CD4-positive, alpha-beta memory T cell (primary cell): ENCODE results near the gene ISG20. TPM values are rescaled to one million over a fixed set of nuclear protein-coding genes. Genes with fewer than 3 reads are reported as not detected.

Experiments used
- CTCF ChIA-PET: fragments of 350-600 bp; sonication (Branson Sonifier 250); formaldehyde crosslinking; loops from one replicate; lab custom pipeline; 2021; ENCODE audit warnings: inconsistent platforms; ENCODE audit not compliant: partially characterized antibody; lab: Charles Lee
- POLR2A ChIA-PET: fragments of 350-600 bp; sonication (Branson Sonifier 250); formaldehyde crosslinking; loops from one replicate; lab custom pipeline; 2021; ENCODE audit not compliant: partially characterized antibody; lab: Charles Lee
- DNase-seq, 5 donors: peaks; one replicate each; pipeline versions ENCODE4 v3.0.0 to v3.0.0-alpha.2; 2020 to 2022; ENCODE audit warnings: mixed read lengths in 1 of 5
- H3K27ac ChIP-seq: one replicate; pipeline ENCODE4 v1.7.0; 2013; ENCODE audit warnings: low read depth, low read length
- H3K27me3 ChIP-seq: 2 replicates; pipeline ENCODE4 v1.7.0; 2013; ENCODE audit warnings: mild to moderate bottlenecking, low read length, moderate library complexity; ENCODE audit not compliant: insufficient read depth
- H3K36me3 ChIP-seq: 2 replicates; pipeline ENCODE4 v1.7.0; 2013; ENCODE audit warnings: mild to moderate bottlenecking, low read length, moderate library complexity; ENCODE audit not compliant: insufficient read depth
- H3K4me1 ChIP-seq: 2 replicates; pipeline ENCODE4 v1.7.0; 2013; ENCODE audit warnings: mild to moderate bottlenecking, low read length, moderate library complexity; ENCODE audit not compliant: insufficient read depth
- H3K4me3 ChIP-seq, 2 donors: one replicate each; pipeline ENCODE4 v1.7.0; 2013; ENCODE audit warnings: low read length in 2 of 2, mild to moderate bottlenecking in 1 of 2
- H3K9me3 ChIP-seq, 2 donors: one replicate each; pipeline ENCODE4 v1.7.0; 2013; ENCODE audit warnings: low read length in 2 of 2, control low read depth in 1 of 2; ENCODE audit not compliant: control insufficient read depth in 1 of 2
- H3K27ac Mint-ChIP-seq, 7 donors: one replicate each; pipeline ENCODE4 v1.8.0; 2020 to 2021; ENCODE audit warnings: mixed read lengths in 7 of 7, mild to moderate bottlenecking in 6 of 7, inconsistent platforms in 3 of 7, moderate library complexity in 3 of 7
- H3K27me3 Mint-ChIP-seq, 2 donors: one replicate each; pipeline ENCODE4 v1.8.0; 2020 to 2021; ENCODE audit warnings: mixed read lengths in 2 of 2
- H3K36me3 Mint-ChIP-seq, 2 donors: one replicate each; pipeline ENCODE4 v1.8.0; 2020 to 2021; ENCODE audit warnings: mixed read lengths in 2 of 2, inconsistent platforms in 1 of 2, mild to moderate bottlenecking in 1 of 2
- H3K4me1 Mint-ChIP-seq, 4 donors: one replicate each; pipeline ENCODE4 v1.8.0; 2020 to 2021; ENCODE audit warnings: mixed read lengths in 4 of 4, mild to moderate bottlenecking in 1 of 4
- H3K4me3 Mint-ChIP-seq, 8 donors: one replicate each; pipeline ENCODE4 v1.8.0; 2020 to 2021; ENCODE audit warnings: mixed read lengths in 8 of 8, mild to moderate bottlenecking in 7 of 8, moderate library complexity in 6 of 8, inconsistent platforms in 3 of 8
- H3K9me3 Mint-ChIP-seq, 8 donors: one replicate each; pipeline ENCODE4 v1.8.0; 2020 to 2021; ENCODE audit warnings: mixed read lengths in 8 of 8, mild to moderate bottlenecking in 5 of 8, inconsistent platforms in 3 of 8, moderate library complexity in 1 of 8
- intact Hi-C: fragments of 100-400 bp; cut with micrococcal nuclease; formaldehyde crosslinking; loops from one replicate; pipeline ENCODE4 v1.15.1; 2023
- polyA plus RNA-seq, 2 donors: library from polyadenylated mRNA; unstranded; fragments of 300-500 nt; fragmentation: Illumina TruSeq; gene quantifications; one replicate each; pipeline ENCODE4 v1.2.3, GENCODE V29; 2021
- total RNA-seq, 2 experiments: library from RNA; stranded (reverse); gene quantifications; one replicate each; pipeline ENCODE4 v1.2.3, GENCODE V29; 2021

Gene ISG20
- total and polyA plus RNA-seq, 4 experiments from 2014 or later, result 144 to 667 (median 323) TPM

GRCh38 chr15:88661761-88662556 lies 23.1 kb downstream of the ISG20 start:
- POLR2A ChIA-PET, result interaction anchor here (9.2 kb wide), 1 partner anchor 35 kb away, joined by 113 read pairs; no protein-coding TSS in a partner anchor
- no peak for DNase-seq

DNA sequence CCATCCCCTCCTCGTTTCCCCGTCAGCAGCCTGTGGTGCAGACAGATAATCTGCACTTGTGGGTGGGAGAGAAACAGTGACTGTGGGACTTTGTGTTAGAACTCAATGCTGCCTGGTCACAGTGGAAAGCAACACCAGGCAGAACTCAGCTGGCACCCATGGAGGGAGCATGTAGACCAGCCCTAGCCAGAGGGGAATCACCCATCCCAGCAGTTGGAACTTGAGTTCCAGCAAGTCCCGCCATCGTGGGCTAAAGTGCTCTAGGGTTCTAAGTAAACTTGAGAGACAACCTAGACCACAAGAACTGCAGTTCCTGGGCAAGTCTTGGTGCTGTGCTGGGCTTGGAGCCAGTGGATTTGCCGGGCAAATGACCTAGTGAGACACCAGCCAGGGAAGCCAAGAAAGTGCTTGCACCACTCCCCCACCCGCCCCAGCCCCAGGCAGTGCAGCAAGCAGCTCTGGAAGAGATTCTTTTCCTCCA lies 24.4 kb downstream of the ISG20 start:
- Histone ChIP-seq H3K27ac (no peak overlapping the region), H3K36me3 (no peaks in the 10 kb centered on the region), H3K27me3 (no peaks in the 10 kb centered on the region), H3K4me3 (no peak overlapping the region), H3K9me3 (no peaks in the 10 kb centered on the region), H3K4me1 (peaks cover 17% of the 10 kb centered on the region)
- Mint-ChIP-seq H3K36me3 (no peaks in the 10 kb centered on the region), H3K27me3 (peaks cover 0 to 3% of the 10 kb centered on the region in 2 donors), H3K9me3 (no peaks in the 10 kb centered on the region), H3K4me3 (no peak overlapping the region), H3K27ac (peak overlapping the region in 2 of 7 donors; percentile 52 to 86), H3K4me1 (peaks cover 20 to 46% (median 25%) of the 10 kb centered on the region in 4 donors)
- ChIA-PET CTCF (interaction anchor here (0.7 to 3.4 kb wide), 5 partner anchors 8 to 416 kb away, joined by 3 to 132 read pairs (median 14); no protein-coding TSS in a partner anchor), POLR2A (interaction anchor here (1.3 to 2.5 kb wide), 7 partner anchors 11 to 196 kb away, joined by 4 to 38 read pairs (median 12); partner anchors contain the start of genes AEN, MRPL46 and MRPS11)
- no peak for DNase-seq
- intact Hi-C loops, result loop anchor here (10.0 kb wide), 1 partner anchor 418 kb away; no protein-coding TSS in a partner anchor

More at GRCh38 chr15:88661761-88662556, 23.1 kb downstream of the ISG20 start:
- Histone ChIP-seq H3K27ac (no peak overlapping the region), H3K4me3 (no peak overlapping the region), H3K36me3 (no peaks in the 10 kb centered on the region), H3K27me3 (no peaks in the 10 kb centered on the region), H3K4me1 (peaks cover 26% of the 10 kb centered on the region), H3K9me3 (no peaks in the 10 kb centered on the region)
- CTCF ChIA-PET, result interaction anchor here (1.0 to 9.8 kb wide), 3 partner anchors 15 to 38 kb away, joined by 4 to 95 read pairs (median 7); no protein-coding TSS in a partner anchor
- Mint-ChIP-seq H3K36me3 (peaks cover 0 to 3% of the 10 kb centered on the region in 2 donors), H3K4me3 (no peak overlapping the region), H3K4me1 (peaks cover 23 to 57% (median 32%) of the 10 kb centered on the region in 4 donors), H3K27ac (peak overlapping the region in 4 of 7 donors; percentile 46 to 86 (median 54)), H3K9me3 (no peaks in the 10 kb centered on the region), H3K27me3 (no peaks in the 10 kb centered on the region)
- intact Hi-C loops, result loop anchor here (10.0 kb wide), 1 partner anchor 417 kb away; no protein-coding TSS in a partner anchor

DNA sequence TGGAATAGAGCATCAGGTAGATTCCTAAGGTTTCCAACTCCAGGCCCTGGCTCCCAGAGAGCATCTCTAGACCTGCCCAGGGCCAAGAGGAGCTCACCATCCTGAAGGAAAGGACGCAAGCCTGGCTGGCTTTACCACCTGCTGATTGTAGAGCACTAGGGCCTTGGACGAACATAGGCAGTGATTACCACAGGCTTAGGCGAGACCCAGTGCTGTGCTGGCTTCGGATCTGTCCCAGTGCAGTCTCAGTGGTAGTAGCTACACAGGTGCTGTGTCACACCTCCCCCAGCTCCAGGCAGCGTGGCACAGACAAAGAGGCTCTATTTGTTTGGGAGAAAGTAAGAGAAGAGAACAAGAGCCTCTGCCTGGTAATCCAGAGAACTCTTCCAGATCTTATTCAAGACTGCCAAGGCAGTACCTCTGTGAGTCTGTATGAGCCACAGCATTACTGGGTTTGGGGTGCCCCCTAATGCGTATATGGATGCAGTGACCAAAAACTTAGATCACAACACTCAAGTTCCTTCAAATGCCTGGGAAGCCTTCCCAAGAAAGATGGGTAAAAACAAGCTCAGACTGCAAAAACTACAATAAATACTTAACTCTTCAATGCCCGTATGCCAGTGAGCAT lies 25.4 kb downstream of the ISG20 start:
- Mint-ChIP-seq H3K4me1 (peaks cover 16 to 36% (median 24%) of the 10 kb centered on the region in 4 donors), H3K9me3 (peaks cover 0 to 5% (median 1%) of the 10 kb centered on the region in 8 donors), H3K27me3 (peaks cover 6 to 9% of the 10 kb centered on the region in 2 donors), H3K36me3 (no peaks in the 10 kb centered on the region), H3K27ac (peak overlapping the region; percentile 22 to 84 (median 64)), H3K4me3 (no peak overlapping the region)
- ChIA-PET POLR2A (interaction anchor here (0.6 to 2.5 kb wide), 12 partner anchors 12 to 197 kb away, joined by 3 to 38 read pairs (median 5); partner anchors contain the start of genes AEN, MRPL46 and MRPS11), CTCF (interaction anchor here (0.7 to 3.4 kb wide), 17 partner anchors 9 to 417 kb away, joined by 3 to 132 read pairs (median 6); partner anchors contain the start of genes AEN, MRPL46 and MRPS11)
- H3K27ac ChIP-seq, result no peak overlapping the region
- H3K27me3 ChIP-seq, result no peaks in the 10 kb centered on the region
- H3K4me1 ChIP-seq, result peaks cover 17% of the 10 kb centered on the region
- no peak overlapping the region for H3K4me3 ChIP-seq
- H3K9me3 ChIP-seq, result no peaks in the 10 kb centered on the region
- intact Hi-C loops, result loop anchor here (1.0 to 10.0 kb wide), 4 partner anchors 26 to 419 kb away; no protein-coding TSS in a partner anchor
- DNase-seq, result peak; percentile 63 to 68 (median 66)
- H3K36me3 ChIP-seq, result no peaks in the 10 kb centered on the region

DNA sequence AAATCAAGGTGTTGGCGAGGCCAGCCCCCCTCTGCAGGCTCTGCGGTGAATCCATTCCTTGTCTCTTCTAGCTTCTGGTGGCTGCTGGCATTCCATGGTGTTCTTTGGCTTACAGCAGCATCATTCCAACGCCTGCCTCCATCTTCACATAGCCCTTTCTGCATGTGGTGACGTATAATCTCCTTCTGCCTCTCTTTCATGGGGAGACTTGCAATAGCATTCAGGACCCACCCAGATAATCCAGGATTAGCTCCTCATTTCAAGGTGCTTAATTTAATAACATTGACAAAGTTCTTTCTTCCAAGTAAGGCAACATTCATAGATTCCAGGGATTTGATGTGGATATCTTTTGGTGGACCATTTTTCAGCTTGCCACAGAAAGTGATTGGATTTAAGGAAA lies 35.8 kb downstream of the ISG20 start:
- H3K36me3 Mint-ChIP-seq, result peaks cover 0 to 10% of the 10 kb centered on the region in 2 donors
- no peak overlapping the region for H3K27ac ChIP-seq
- no peaks in the 10 kb centered on the region for H3K9me3 ChIP-seq
- intact Hi-C loops, result no loop called here
- H3K27me3 Mint-ChIP-seq, result peaks cover 13 to 17% of the 10 kb centered on the region in 2 donors
- H3K27ac Mint-ChIP-seq, result no peak overlapping the region
- H3K36me3 ChIP-seq, result no peaks in the 10 kb centered on the region
- no peaks in the 10 kb centered on the region for H3K4me1 Mint-ChIP-seq
- H3K4me3 Mint-ChIP-seq, result no peak overlapping the region
- POLR2A ChIA-PET, result no interaction called here
- H3K27me3 ChIP-seq, result no peaks in the 10 kb centered on the region
- DNase-seq, result no peak
- CTCF ChIA-PET, result no interaction called here
- peaks cover 0 to 13% (median 6%) of the 10 kb centered on the region in 8 donors for H3K9me3 Mint-ChIP-seq
- no peaks in the 10 kb centered on the region for H3K4me1 ChIP-seq
- H3K4me3 ChIP-seq, result no peak overlapping the region

DNA sequence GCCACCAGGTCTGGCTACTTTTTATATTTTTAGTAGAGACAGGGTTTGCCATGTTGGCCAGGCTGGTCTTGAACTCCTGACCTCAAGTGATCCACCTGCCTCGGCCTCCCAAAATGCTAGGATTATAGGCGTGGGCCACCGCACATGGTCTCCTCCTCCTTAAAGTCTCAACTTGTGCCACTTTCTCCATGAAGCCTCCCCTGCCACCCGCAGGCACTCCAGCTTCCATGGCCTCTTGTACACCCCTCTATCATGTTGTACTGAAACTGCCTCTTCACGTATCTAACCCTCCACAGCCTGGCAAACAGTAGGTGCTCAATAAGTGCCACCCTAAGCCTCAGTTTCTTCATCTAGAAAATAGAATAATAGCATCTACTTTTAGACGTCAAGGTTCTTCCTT lies 39.9 kb downstream of the ISG20 start:
- intact Hi-C loops, result no loop called here
- peaks cover 2 to 5% of the 10 kb centered on the region in 2 donors for H3K27me3 Mint-ChIP-seq
- POLR2A ChIA-PET, result no interaction called here

GRCh38 chr15:88680241-88681001 lies 41.6 kb downstream of the ISG20 start:
- no peak for DNase-seq
- Mint-ChIP-seq H3K4me1 (no peaks in the 10 kb centered on the region), H3K9me3 (peaks cover 0 to 1% (median 0%) of the 10 kb centered on the region in 8 donors), H3K27me3 (peaks cover 2 to 4% of the 10 kb centered on the region in 2 donors), H3K27ac (no peak overlapping the region), H3K36me3 (peaks cover 0 to 10% of the 10 kb centered on the region in 2 donors), H3K4me3 (no peak overlapping the region)
- no peak overlapping the region for H3K27ac ChIP-seq
- H3K4me3 ChIP-seq, result no peak overlapping the region
- no peaks in the 10 kb centered on the region for H3K9me3 ChIP-seq
- CTCF ChIA-PET, result no interaction called here
- H3K27me3 ChIP-seq, result no peaks in the 10 kb centered on the region
- POLR2A ChIA-PET, result no interaction called here
- intact Hi-C loops, result no loop called here
- H3K4me1 ChIP-seq, result no peaks in the 10 kb centered on the region
- H3K36me3 ChIP-seq, result no peaks in the 10 kb centered on the region

More for the DNA sequence above, 39.9 kb downstream of the ISG20 start:
- Mint-ChIP-seq H3K4me1 (no peaks in the 10 kb centered on the region), H3K4me3 (no peak overlapping the region), H3K9me3 (peaks cover 0 to 5% (median 0%) of the 10 kb centered on the region in 8 donors), H3K27ac (no peak overlapping the region), H3K36me3 (peaks cover 0 to 10% of the 10 kb centered on the region in 2 donors)
- Histone ChIP-seq H3K27ac (no peak overlapping the region), H3K9me3 (no peaks in the 10 kb centered on the region), H3K27me3 (no peaks in the 10 kb centered on the region), H3K4me1 (no peaks in the 10 kb centered on the region), H3K36me3 (no peaks in the 10 kb centered on the region), H3K4me3 (no peak overlapping the region)
- CTCF ChIA-PET, result no interaction called here
- no peak for DNase-seq
